Measurements from ENCODE around the gene RXFP2.

GRCh38 chr13:31846961-31847752 lies 107.8 kb downstream of the RXFP2 start:
- TF ChIP-seq CTCF (IDR thresholded peaks at IDR 0.05; ENCODE audit: low read depth, low read length), result no peak
- no peak for TF ChIP-seq EZH2phosphoT487 (IDR thresholded peaks at IDR 0.05; ENCODE audit: low read depth)

Measured in OCI-LY3 (cell line).